ACHN (cell line): ENCODE data around the gene PCSK6.
"Not testable (repeated sequence)": the region's sequence is repeated elsewhere in the genome, so short reads cannot be mapped to it uniquely, and the experiment has no call there.

ENCODE experiments used
- DNase-seq: peaks from one replicate; pipeline ENCODE4 v3.0.0-alpha.2; 2015
- in situ Hi-C: cut with HindIII; loops from 2 replicates; pipeline ENCODE4 v1.10.0; 2017; ENCODE audit warnings: low sequenced_read_pairs, low pct_ligation_motif_present, low pct_unique_long_range_greater_than_20kb

PCSK6 gene

GRCh38 chr15:101427606-101428487 lies 61.7 kb downstream of the PCSK6 start:
- in situ Hi-C loops: no loop called here

GRCh38 chr15:101426761-101427333 lies 62.7 kb downstream of the PCSK6 start:
- in situ Hi-C loops: no loop called here

More at GRCh38 chr15:101427606-101428487, 61.7 kb downstream of the PCSK6 start:
- no peak for DNase-seq

GRCh38 chr15:101425787-101426365 lies 63.6 kb downstream of the PCSK6 start:
- no peak for DNase-seq
- in situ Hi-C loops: no loop called here

More at GRCh38 chr15:101426761-101427333, 62.7 kb downstream of the PCSK6 start:
- no peak for DNase-seq

GRCh38 chr15:101424984-101425383 lies 64.5 kb downstream of the PCSK6 start:
- DNase-seq: no peak
- in situ Hi-C loops: no loop called here

GRCh38 chr15:101420232-101420631 lies 69.3 kb downstream of the PCSK6 start:
- in situ Hi-C loops: no loop called here

GRCh38 chr15:101416475-101416874 lies 73.0 kb downstream of the PCSK6 start:
- in situ Hi-C loops, DNase-seq: not testable (repeated sequence)

More at GRCh38 chr15:101420232-101420631, 69.3 kb downstream of the PCSK6 start:
- DNase-seq: no peak

DNA sequence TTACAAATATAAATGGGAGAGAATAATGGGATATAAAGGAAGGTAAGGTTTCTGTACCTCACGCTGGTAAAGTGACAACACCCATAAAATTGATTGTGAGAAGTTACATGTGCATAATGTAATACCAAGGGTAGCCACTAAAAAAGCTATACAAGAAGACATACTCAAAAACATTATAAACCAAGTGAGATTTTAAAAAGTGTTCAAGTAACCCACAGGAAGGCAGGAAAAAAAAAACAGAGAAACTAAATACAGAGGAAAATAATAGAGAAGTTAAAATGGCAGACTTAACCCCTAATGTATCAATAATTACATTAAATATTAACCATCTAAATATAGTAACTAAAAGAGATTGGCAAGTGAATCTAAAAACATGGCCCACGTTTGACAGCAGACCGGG lies 76.3 kb downstream of the PCSK6 start:
- DNase-seq: no peak
- in situ Hi-C loops: no loop called here

DNA sequence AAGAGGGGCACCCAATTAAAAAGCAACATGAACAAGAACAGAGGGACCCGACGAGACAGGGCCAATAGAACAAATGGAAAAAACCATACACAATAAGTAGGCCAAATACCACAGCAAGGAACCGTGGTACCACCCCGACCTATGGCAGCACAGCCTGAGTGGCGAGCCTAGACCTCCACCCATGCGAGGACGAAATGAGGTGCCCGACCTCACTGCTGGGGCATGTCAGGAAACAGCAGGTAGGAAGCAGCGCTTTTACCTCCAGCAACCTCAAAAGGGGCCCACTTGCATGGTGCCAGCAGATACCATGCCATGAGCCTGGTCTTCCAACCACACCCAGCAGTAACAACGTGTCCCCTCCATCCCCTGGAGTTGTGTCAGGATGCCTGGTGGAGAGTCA lies 77.9 kb downstream of the PCSK6 start:
- in situ Hi-C loops: no loop called here

GRCh38 chr15:101411085-101411484 lies 78.4 kb downstream of the PCSK6 start:
- no peak for DNase-seq
- in situ Hi-C loops: no loop called here

More for the DNA sequence above, 77.9 kb downstream of the PCSK6 start:
- DNase-seq: no peak

DNA sequence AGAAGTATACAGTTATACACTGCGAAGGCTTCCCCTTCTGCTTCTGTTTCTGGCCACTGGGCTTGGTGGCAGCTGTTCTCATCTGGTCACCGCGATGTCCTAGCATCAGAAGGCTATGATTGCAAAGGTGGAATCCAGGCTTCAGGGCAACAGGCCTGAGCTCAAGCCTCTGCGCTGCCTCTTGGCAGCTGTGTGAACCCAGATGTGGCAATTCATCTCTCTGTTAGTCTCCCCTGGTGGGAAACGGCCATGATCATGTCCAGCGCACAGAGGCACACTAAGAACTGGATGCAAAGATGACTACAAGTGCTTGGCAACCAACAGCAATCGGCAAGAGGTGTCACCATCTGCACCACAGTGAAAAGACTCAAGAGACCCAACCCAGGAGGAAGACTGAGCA lies 78.9 kb downstream of the PCSK6 start:
- in situ Hi-C loops: no loop called here
- DNase-seq: no peak

GRCh38 chr15:101409621-101410020 lies 79.9 kb downstream of the PCSK6 start:
- in situ Hi-C loops: no loop called here
- DNase-seq: no peak

- DNase-seq: no peak
- in situ Hi-C loops: no loop called here
These were observed 81.3 kb downstream of the PCSK6 start for GRCh38 chr15:101407966-101408775.

- in situ Hi-C loops: no loop called here
- no peak for DNase-seq
These were observed 82.1 kb downstream of the PCSK6 start for GRCh38 chr15:101407439-101407838.

- DNase-seq: no peak
These were observed 82.8 kb downstream of the PCSK6 start for GRCh38 chr15:101406526-101407195.

DNA sequence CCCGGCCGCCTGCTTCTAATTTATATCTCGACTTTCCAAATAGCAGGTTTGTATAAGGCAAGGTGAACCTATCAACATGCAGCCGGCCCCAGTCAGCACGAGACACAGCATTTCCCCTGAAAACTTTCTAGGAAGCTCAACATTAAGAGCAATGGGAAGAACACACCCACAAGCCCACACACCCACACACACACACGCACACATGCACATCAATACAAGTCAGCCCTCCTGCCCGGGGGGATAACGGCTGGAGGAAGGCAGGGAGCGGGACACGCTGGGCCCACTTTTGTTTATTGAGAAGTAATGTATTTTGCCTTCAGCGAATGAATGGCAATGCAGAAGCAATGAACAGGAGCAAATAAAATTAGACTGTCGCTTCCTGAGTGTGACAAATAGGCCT lies 83.5 kb downstream of the PCSK6 start:
- DNase-seq: no peak
- in situ Hi-C loops: no loop called here

More at GRCh38 chr15:101406526-101407195, 82.8 kb downstream of the PCSK6 start:
- in situ Hi-C loops: no loop called here

DNA sequence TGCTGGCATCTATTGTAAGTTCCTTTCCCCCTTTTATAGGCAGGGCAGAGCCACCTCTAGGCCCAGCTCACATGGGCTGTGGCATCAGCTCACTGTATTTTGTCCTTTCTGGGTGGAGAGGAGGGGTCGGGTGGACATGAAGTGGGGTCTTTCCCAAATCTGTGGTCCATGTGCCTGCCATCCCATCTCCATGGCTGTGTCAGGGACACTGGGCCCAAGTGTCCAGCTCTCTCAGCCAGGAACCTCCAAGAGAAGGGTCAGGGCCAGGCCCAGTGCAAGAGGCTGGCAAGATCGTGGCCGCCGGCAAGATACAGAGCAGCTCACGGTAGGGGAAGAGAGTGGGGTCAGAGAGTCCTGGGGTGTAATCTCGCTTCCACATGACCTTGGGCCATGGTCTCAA lies 85.3 kb downstream of the PCSK6 start:
- no peak for DNase-seq
- in situ Hi-C loops: no loop called here

GRCh38 chr15:101402883-101403282 lies 86.6 kb downstream of the PCSK6 start:
- in situ Hi-C loops, DNase-seq: not testable (repeated sequence)

DNA sequence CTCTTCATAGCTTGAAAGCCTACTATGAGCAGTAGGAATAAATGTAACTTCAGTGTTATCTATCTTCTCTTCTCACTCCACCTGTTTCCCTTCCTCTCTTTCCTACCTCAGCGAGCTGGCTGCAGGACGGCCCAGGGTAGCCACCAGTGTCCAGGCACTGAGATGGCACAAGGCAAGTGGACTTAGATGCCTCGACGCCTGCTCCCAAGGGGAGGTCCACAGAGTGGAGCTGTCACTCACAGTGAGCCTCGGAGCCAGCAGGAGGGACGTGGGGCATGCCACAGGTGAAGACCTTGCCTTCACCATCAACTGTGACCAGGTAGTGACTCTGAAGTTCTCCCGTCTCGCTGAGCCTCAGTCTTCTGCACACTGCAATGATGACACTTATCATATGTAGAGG lies 88.2 kb downstream of the PCSK6 start:
- DNase-seq: no peak
- in situ Hi-C loops: no loop called here
